Thyroid gland (tissue), 4 donors: ENCODE measurements around the gene BPIFB6. TPM values are rescaled to one million over a fixed set of nuclear protein-coding genes. Genes with fewer than 3 reads are reported as not detected.
A peak's percentile ranks its signal among the peaks of the same experiment; 100 is the strongest.

Experiments
- DNase-seq, 2 donors: peaks; one replicate each; pipeline ENCODE4 v3.0.0-alpha.2; 2019
- H3K27ac ChIP-seq, 3 donors: fragments of 200-600 bp; sonication (generic); 1 replicate in 2 of 3; 2 replicates in 1 of 3; pipeline ENCODE4 v1.5.1; 2016 to 2019; ENCODE audit warnings: mild to moderate bottlenecking in 1 of 3, moderate library complexity in 1 of 3
- H3K27me3 ChIP-seq: fragments of 200-600 bp; sonication (generic); one replicate; pipeline ENCODE4 v1.5.1; 2019
- H3K36me3 ChIP-seq, 2 donors: fragments of 200-600 bp; sonication (generic); one replicate each; pipeline ENCODE4 v1.5.1; 2016 to 2019
- H3K4me1 ChIP-seq, 2 donors: fragments of 200-600 bp; sonication (generic); one replicate each; pipeline ENCODE4 v1.5.1; 2017 to 2019
- H3K4me3 ChIP-seq, 3 donors: fragments of 200-600 bp; sonication (generic); replicated peaks in 1 of 3; 1 replicate in 2 of 3; 2 replicates in 1 of 3; pipeline ENCODE4 v1.5.1; 2016; ENCODE audit warnings: mild to moderate bottlenecking in 1 of 3
- H3K9me3 ChIP-seq: fragments of 200-600 bp; sonication (generic); one replicate; pipeline ENCODE4 v1.5.1; 2017
- POLR2A ChIP-seq, 2 donors: fragments of 450-650 bp; IDR thresholded peaks; one replicate each; pipeline ENCODE4 v1.6.1; 2017; ENCODE audit warnings: antibody characterized with exemption in 2 of 2, mild to moderate bottlenecking in 2 of 2, moderate library complexity in 1 of 2
- WGBS, 2 donors: methylation state at CpG; one replicate each; pipeline ENCODE4 v1.1.5; 2017; 5-methylcytosine and 5-hydroxymethylcytosine counted together
- intact Hi-C: fragments of 100-400 bp; cut with DNase I; formaldehyde crosslinking; loops from one replicate; pipeline ENCODE4 v1.15.1; 2023
- total RNA-seq, 4 donors: library from RNA; depleted of rRNA; stranded (reverse); fragments of >200 nt; gene quantifications; one replicate each; pipeline ENCODE4 v1.2.3, GENCODE V29; 2016
- TF ChIP-seq, protein P1 (sequence below), 6 experiments: fragments of 200-600 bp in 3 of 6; fragments of 450-650 bp in 3 of 6; sonication (generic) in 3 of 6; IDR thresholded peaks; one replicate each; pipeline ENCODE4 v1.5.1; 2016 to 2019; ENCODE audit warnings: antibody characterized with exemption in 6 of 6, mild to moderate bottlenecking in 2 of 6, inconsistent platforms in 1 of 6, moderate library complexity in 1 of 6

Gene BPIFB6
- total RNA-seq, 4 donors from 2014 or later: not detected

DNA sequence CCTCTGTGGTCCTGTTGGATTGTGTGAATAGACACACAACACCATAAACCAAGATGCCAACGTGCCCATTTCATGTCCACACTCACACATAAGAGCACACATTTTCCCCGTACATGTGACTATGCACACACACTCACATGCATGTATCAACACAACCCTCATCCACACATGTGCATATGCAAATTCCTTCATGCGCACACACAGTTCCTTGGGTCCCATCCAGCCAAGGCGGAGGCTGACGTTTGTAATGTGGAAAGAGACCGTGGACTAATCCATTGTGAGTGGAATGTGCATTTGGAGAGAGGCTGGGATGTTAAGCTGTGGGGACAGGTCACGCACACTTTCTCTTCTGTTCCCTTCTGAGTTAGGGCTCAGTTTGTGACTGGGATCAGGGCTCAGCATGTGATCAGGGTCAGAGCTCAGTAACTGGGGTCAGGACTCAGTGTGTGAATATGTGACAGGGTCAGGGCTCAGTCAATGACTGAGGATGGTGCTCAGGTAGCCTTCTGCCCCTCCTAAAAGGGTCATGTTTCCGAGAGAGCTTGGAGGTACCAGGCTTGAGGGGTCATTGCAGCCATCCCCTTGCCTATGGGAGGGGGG lies 24.6 kb upstream of the BPIFB6 start:
- H3K9me3 ChIP-seq: no peaks in the 10 kb centered on the region
- 92 to 96% methylated on average over 8 of the region's 8 CpGs for WGBS, 2 donors
- no peak overlapping the region for H3K27ac ChIP-seq
- peaks cover 5 to 14% of the 10 kb centered on the region in 2 donors for H3K4me1 ChIP-seq
- H3K27me3 ChIP-seq: no peaks in the 10 kb centered on the region
- intact Hi-C loops: no loop called here
- no peak overlapping the region for H3K4me3 ChIP-seq
- no peak for TF ChIP-seq POLR2A (IDR thresholded peaks at IDR 0.05)
- TF ChIP-seq, protein P1, sequence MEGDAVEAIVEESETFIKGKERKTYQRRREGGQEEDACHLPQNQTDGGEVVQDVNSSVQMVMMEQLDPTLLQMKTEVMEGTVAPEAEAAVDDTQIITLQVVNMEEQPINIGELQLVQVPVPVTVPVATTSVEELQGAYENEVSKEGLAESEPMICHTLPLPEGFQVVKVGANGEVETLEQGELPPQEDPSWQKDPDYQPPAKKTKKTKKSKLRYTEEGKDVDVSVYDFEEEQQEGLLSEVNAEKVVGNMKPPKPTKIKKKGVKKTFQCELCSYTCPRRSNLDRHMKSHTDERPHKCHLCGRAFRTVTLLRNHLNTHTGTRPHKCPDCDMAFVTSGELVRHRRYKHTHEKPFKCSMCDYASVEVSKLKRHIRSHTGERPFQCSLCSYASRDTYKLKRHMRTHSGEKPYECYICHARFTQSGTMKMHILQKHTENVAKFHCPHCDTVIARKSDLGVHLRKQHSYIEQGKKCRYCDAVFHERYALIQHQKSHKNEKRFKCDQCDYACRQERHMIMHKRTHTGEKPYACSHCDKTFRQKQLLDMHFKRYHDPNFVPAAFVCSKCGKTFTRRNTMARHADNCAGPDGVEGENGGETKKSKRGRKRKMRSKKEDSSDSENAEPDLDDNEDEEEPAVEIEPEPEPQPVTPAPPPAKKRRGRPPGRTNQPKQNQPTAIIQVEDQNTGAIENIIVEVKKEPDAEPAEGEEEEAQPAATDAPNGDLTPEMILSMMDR (IDR thresholded peaks at IDR 0.05): no peak
- DNase-seq: no peak
- H3K36me3 ChIP-seq: no peaks in the 10 kb centered on the region

DNA sequence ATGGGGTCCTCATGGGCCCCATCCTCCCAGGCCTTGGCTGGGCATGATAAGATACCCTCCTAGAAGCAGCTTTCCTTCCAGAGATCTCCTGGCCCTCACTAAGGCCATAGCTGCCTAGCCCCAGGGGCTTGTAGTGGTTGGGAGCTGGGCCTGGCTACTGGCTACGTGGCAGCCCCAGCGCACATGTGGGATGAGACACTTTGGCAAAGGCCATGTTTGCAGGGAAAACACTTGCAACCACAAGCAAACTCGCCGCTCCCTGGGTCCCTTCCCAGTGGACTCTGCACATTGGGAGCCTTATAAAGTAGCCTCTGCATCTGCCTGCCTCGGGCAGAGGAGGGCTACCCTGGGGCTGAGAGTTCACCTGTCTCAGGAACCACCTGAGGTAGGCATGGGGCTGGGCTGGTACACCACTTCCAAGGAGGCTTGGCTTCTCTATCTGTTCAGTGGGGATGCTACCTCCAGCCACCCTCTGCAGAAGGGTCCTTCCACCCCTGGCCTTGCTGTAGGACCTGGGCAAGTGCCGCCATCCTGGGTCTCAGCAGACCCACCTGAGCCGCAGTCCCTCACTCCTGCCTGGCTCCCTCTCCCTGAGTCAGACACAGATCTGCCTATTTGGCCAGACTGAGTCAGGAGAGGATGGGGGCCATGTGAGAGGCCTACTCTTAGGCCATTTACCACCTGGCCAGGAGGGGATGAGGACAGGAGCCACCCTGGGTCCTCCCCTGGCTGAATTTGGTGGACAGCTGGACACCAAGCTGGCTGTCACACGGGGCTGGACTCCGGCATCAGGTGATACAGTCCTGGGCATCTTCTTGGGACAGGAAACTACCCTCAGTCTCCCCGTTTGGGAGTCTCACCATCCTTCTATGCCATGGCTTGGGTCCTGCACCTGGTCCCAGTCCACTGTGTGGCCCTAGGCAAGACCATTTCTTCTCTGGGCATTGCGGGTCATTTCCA lies 23.8 kb upstream of the BPIFB6 start, which contains the start of gene BPIFB2:
TSS of gene BPIFB2 (plus strand) at position 329 of the 960 bp plus-strand sequence. CDS start 871 bp downstream, outside the sequence.
- H3K4me3 ChIP-seq: no peak within 1 kb of the TSS
- DNase-seq: no peak
- TF ChIP-seq, protein P1 (IDR thresholded peaks at IDR 0.05): no peak
- TF ChIP-seq POLR2A (IDR thresholded peaks at IDR 0.05): no peak
- H3K27me3 ChIP-seq: no peaks in the 10 kb centered on the region
- no peaks in the 10 kb centered on the region for H3K36me3 ChIP-seq
- intact Hi-C loops: no loop called here
- no peak within 1 kb of the TSS for H3K27ac ChIP-seq
- 97 to 100% methylated on average over 1 to 6 of the region's 11 CpGs for WGBS, 2 donors
- H3K4me1 ChIP-seq: peaks cover 5 to 14% of the 10 kb centered on the region in 2 donors
- H3K9me3 ChIP-seq: no peaks in the 10 kb centered on the region

DNA sequence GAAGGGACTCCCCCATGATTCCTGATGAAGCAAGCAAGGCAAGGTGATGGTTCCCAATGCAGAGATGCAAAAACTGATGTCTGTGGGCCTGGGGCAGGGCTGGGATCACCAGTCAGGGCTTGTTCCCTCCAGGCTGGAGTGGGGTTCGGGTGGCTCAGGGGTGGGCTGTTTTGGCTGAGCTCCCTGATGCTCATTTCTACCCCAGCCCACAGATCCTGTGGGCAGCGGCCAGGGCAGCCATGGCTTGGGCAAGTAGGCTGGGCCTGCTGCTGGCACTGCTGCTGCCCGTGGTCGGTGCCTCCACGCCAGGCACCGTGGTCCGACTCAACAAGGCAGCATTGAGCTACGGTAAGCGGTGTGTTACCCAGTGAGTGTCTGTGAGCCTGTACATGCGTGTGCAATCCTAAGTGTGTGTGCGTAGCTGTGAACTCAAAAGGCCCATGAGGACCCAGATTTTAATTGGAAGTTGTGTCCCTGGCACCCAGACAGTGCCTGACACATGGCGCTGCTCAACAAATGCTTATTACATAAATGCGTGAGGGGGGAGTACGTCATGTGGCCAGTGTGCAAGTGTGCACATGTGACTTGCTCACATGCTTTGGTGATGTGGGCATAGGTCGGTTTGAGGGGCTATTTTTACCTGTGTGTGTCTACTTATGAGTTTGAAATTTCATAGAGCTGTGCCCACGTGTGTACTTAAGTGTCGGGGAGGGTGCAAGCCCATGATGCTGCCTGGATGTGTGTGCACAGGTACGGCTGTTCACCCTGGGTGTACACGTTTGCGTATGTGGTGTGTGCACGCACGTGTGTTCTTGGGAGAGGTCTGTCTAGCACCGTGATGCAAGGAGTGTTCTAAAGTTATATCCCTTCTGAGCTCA lies 22.9 kb upstream of the BPIFB6 start:
- no peak overlapping the region for H3K4me3 ChIP-seq
- H3K27me3 ChIP-seq: no peaks in the 10 kb centered on the region
- no peak overlapping the region for H3K27ac ChIP-seq
- WGBS, 2 donors: 79 to 90% methylated on average over 11 to 23 of the region's 23 CpGs
- H3K36me3 ChIP-seq: no peaks in the 10 kb centered on the region
- H3K4me1 ChIP-seq: peaks cover 5 to 14% of the 10 kb centered on the region in 2 donors
- no peaks in the 10 kb centered on the region for H3K9me3 ChIP-seq
- intact Hi-C loops: no loop called here
- TF ChIP-seq, protein P1 (IDR thresholded peaks at IDR 0.05): no peak
- TF ChIP-seq POLR2A (IDR thresholded peaks at IDR 0.05): no peak
- DNase-seq: no peak

DNA sequence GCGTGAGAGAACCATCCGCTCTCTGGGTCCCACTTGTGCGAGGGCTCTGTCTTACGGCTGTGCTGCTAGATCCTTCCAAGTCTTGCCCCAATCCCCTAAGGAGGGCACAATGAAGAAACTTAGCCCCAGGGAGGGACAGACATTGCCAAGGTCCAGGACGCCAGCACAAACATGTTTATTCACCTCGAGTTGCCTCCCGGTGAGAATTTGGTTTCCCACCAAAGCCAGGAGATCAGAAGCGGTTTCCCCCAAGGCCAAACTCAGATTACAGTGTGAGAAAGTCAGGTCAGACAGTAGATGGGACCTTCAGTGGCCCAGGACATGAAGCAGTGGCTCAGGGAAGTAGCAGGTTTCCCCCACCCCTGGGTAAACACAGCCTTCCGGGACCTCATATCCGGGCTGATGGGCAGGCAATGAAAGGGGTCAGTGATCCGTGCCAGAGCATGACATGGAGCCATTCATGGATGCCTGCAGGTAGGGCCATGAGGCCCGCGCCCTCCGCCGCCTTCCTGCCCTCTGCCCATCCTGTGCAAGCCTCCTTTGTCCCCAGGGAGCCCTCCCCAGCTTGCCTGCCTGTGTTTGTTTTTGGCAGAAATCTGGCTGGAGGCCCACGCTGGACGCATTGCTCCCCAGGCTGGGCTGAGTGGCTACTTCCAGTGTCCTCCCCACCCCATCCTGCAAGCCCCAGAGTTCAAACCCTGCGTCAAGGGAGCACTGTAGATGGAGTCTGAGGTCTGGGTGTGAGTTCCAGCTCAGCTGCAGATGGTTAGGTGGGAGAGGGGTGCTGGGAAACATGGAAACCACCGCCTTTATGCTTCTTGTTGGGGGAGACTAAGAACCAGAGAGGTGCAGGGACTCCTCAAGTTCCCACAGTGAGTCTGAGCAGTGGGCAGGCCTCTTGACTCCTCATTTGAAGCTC lies 22.0 kb upstream of the BPIFB6 start:
- H3K36me3 ChIP-seq: no peaks in the 10 kb centered on the region
- intact Hi-C loops: no loop called here
- peak; percentile 61 to 66 for DNase-seq
- H3K4me3 ChIP-seq: no peak overlapping the region
- no peaks in the 10 kb centered on the region for H3K9me3 ChIP-seq
- no peak for TF ChIP-seq POLR2A (IDR thresholded peaks at IDR 0.05)
- TF ChIP-seq, protein P1 (IDR thresholded peaks at IDR 0.05): no peak
- H3K27ac ChIP-seq: no peak overlapping the region
- no peaks in the 10 kb centered on the region for H3K27me3 ChIP-seq
- WGBS, 2 donors: 31 to 52% methylated on average over 11 to 15 of the region's 19 CpGs
- H3K4me1 ChIP-seq: peaks cover 5 to 14% of the 10 kb centered on the region in 2 donors
